Colonic mucosa (tissue), 4 donors: ENCODE measurements around the gene CROCC2. TPM values are rescaled to one million over a fixed set of nuclear protein-coding genes. Genes with fewer than 3 reads are reported as not detected.

ENCODE experiments used
- DNase-seq: peaks from one replicate; pipeline ENCODE4 v3.0.0-alpha.2; 2020
- H3K27ac ChIP-seq: fragments of 200-600 bp; one replicate; pipeline ENCODE4 v1.8.0; 2021
- H3K27me3 ChIP-seq: fragments of 200-600 bp; one replicate; pipeline ENCODE4 v1.8.0; 2021
- H3K36me3 ChIP-seq: fragments of 200-600 bp; one replicate; pipeline ENCODE4 v1.8.0; 2021
- H3K4me1 ChIP-seq: fragments of 200-600 bp; one replicate; pipeline ENCODE4 v1.8.0; 2021; ENCODE audit warnings: mild to moderate bottlenecking
- H3K4me3 ChIP-seq: fragments of 200-600 bp; one replicate; pipeline ENCODE4 v1.8.0; 2021
- H3K9ac ChIP-seq, 2 donors: one replicate each; pipeline ENCODE4 v1.7.0; 2013; ENCODE audit warnings: control low read depth in 2 of 2, low read depth in 2 of 2, low read length in 2 of 2
- H3K9me3 ChIP-seq: fragments of 200-600 bp; one replicate; pipeline ENCODE4 v1.8.0; 2021
- CTCF ChIP-seq: fragments of 200-600 bp; IDR thresholded peaks from one replicate; pipeline ENCODE4 v1.8.0; 2022; ENCODE audit warnings: antibody characterized with exemption, mild to moderate bottlenecking
- intact Hi-C: fragments of 100-400 bp; cut with DNase I; formaldehyde crosslinking; loops from one replicate; pipeline ENCODE4 v1.14.1; 2022
- total RNA-seq, 2 donors: library from RNA; stranded (reverse); fragmentation: NEBNext Ultra II Directional in 1 of 2; extraction: Animal tissue kit (Norgen Biotek cat#: 25700) in 1 of 2; gene quantifications; one replicate each; pipeline ENCODE4 v1.2.1, GENCODE V29; 2021
- donor health status: healthy.
- donor health status: DM: no; HTN: no; CAD: no.
- donor health status: DM: no; HTN: no; CAD: no.

Gene CROCC2
- total RNA-seq, 2 donors from 2014 or later = 0.05 TPM; not detected in 1

GRCh38 chr2:240947176-240947575 is 41.0 kb downstream of the CROCC2 start:
- H3K9ac ChIP-seq = no peak overlapping the region
- no peak overlapping the region for H3K27ac ChIP-seq
- TF ChIP-seq CTCF = no peak
- intact Hi-C loops = no loop called here
- no peaks in the 10 kb centered on the region for H3K36me3 ChIP-seq
- no peaks in the 10 kb centered on the region for H3K9me3 ChIP-seq
- no peaks in the 10 kb centered on the region for H3K27me3 ChIP-seq
- H3K4me1 ChIP-seq = no peaks in the 10 kb centered on the region
- no peak for DNase-seq
- no peak overlapping the region for H3K4me3 ChIP-seq

- H3K9me3 ChIP-seq = no peaks in the 10 kb centered on the region
- intact Hi-C loops = no loop called here
- no peak overlapping the region for H3K4me3 ChIP-seq
- H3K27me3 ChIP-seq = no peaks in the 10 kb centered on the region
- no peak overlapping the region for H3K27ac ChIP-seq
- H3K36me3 ChIP-seq = no peaks in the 10 kb centered on the region
- TF ChIP-seq CTCF = no peak
- H3K9ac ChIP-seq = no peak overlapping the region
- DNase-seq = no peak
- H3K4me1 ChIP-seq = no peaks in the 10 kb centered on the region
These were observed 41.5 kb downstream of the CROCC2 start for GRCh38 chr2:240947607-240948006.

- Histone ChIP-seq H3K27me3 (no peaks in the 10 kb centered on the region), H3K9ac (no peak overlapping the region), H3K9me3 (no peaks in the 10 kb centered on the region), H3K27ac (no peak overlapping the region), H3K4me3 (no peak overlapping the region), H3K36me3 (no peaks in the 10 kb centered on the region), H3K4me1 (no peaks in the 10 kb centered on the region)
- TF ChIP-seq CTCF = no peak
- intact Hi-C loops = no loop called here
- DNase-seq = no peak
These were observed 42.0 kb downstream of the CROCC2 start for GRCh38 chr2:240948086-240948485.

- intact Hi-C loops = no loop called here
- H3K9ac ChIP-seq = no peak overlapping the region
- H3K9me3 ChIP-seq = no peaks in the 10 kb centered on the region
- H3K27ac ChIP-seq = no peak overlapping the region
- DNase-seq = no peak
- no peaks in the 10 kb centered on the region for H3K4me1 ChIP-seq
- no peak overlapping the region for H3K4me3 ChIP-seq
- H3K27me3 ChIP-seq = no peaks in the 10 kb centered on the region
- H3K36me3 ChIP-seq = no peaks in the 10 kb centered on the region
- TF ChIP-seq CTCF = no peak
These were observed 43.0 kb downstream of the CROCC2 start for GRCh38 chr2:240948905-240949790.

- intact Hi-C loops = no loop called here
These were observed 43.9 kb downstream of the CROCC2 start for GRCh38 chr2:240949791-240950705.

More at GRCh38 chr2:240949791-240950705, 43.9 kb downstream of the CROCC2 start:
- no peaks in the 10 kb centered on the region for H3K4me1 ChIP-seq
- no peak overlapping the region for H3K9ac ChIP-seq
- H3K27me3 ChIP-seq = no peaks in the 10 kb centered on the region
- TF ChIP-seq CTCF = no peak
- H3K36me3 ChIP-seq = no peaks in the 10 kb centered on the region
- H3K27ac ChIP-seq = no peak overlapping the region
- H3K4me3 ChIP-seq = no peak overlapping the region
- no peaks in the 10 kb centered on the region for H3K9me3 ChIP-seq
- DNase-seq = peak; percentile 13
